ENCODE data around the gene FOXP1.

FOXP1 gene

GRCh38 chr3:71585887-71586809 lies 2.6 kb upstream of the FOXP1 start:
- peak; percentile 9 to 63 for DNase-seq

GRCh38 chr3:71585131-71585530 lies 1.6 kb upstream of the FOXP1 start:
- peak in 1 of 2 donors; percentile 6 for DNase-seq

GRCh38 chr3:71584394-71585011 lies 975 bp upstream of the FOXP1 start:
- DNase-seq: peak; percentile 13 to 33

- DNase-seq: peak; percentile 52 to 76
Observed at GRCh38 chr3:71582612-71583565, 639 bp downstream of the FOXP1 start.

GRCh38 chr3:71582036-71582611 lies 1.4 kb downstream of the FOXP1 start:
- DNase-seq: peak; percentile 24 to 74

- DNase-seq: peak; percentile 15 to 48
Observed at GRCh38 chr3:71581457-71582035, 2.0 kb downstream of the FOXP1 start.

- no peak for DNase-seq
Observed at GRCh38 chr3:71580636-71581456, 2.7 kb downstream of the FOXP1 start.

DNA sequence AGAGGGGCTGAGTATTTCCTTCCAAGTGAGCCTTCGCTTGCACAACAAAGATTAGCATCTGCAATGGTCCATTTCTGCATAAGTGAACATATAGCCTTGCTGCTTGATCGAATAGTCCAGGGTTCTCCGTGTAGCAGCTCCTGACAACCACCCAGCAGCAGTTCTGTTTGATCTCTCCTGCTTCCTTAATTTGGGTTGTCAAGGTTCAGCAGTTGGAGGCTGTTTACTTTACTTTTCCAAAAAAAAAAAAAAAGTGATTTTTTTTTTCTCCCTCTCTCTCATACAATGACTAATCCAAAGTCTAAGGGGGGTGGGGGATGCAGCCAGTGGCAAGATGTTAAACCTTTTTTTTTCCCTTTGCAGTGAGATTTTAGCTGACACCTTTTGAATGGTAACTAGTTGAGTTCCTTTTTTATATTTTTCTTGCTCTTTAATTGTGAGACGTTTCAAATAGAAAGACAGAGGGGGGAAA lies 3.6 kb downstream of the FOXP1 start:
- DNase-seq: no peak

DNA sequence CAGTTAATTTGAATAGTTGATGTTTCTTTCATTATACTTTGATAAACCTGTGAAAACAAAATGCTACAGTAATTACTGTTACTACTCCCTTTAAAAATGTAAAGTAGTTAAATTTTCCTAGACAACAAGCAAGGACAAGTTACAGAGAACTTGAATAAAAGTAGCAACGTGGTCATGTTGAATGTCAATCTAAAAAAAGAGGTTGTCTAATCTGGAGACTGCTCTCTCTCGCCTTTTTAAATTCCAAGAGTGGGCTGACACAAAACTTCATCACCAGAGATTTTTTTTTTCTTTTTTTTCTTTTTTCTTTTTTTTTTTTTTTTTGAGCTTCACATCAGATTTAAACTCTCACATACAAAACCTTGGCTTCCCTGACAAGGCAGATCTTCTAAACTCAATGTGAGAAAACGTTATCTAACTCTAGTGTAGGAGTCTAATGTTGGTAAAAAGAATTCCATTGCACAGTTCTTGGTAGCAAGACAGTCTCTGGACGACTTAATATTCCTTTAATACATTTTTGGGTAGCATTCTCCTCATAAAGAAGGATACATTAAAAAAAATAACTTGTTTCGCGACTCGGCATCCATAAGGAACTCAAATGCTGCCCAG lies 4.1 kb downstream of the FOXP1 start:
- no peak for DNase-seq

DNA sequence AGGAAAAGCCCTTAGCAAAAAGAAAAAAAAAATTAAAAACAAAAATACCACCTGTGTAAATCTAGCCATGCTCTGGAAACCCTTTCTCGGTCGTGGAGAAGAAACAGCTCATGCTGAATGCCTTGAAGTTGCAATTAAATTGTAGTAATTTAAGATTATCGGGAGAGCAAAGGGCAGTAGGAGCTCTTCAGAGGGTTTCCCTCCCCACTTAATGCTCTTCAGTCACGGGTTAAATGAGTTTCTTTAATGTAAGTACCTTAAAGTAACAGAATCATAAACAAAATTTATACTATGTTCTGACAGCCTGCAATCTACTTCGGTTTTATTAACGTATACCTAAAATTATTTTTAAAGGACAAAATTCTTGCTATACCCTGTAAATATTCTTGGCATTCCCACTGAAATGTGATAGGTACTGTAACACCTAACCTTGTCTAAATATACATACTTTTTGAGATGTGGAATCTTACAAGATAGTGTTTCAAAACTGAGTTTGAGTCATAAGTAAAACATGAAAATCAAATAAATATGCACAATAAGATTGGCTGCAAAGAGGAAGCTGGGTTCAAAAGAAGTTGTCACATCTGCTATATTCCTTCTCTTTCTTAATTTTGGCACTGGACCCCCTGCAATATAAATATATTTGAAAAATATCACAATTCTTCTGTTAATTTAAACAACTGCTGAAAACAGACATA lies 5.3 kb downstream of the FOXP1 start:
- DNase-seq: no peak

DNA sequence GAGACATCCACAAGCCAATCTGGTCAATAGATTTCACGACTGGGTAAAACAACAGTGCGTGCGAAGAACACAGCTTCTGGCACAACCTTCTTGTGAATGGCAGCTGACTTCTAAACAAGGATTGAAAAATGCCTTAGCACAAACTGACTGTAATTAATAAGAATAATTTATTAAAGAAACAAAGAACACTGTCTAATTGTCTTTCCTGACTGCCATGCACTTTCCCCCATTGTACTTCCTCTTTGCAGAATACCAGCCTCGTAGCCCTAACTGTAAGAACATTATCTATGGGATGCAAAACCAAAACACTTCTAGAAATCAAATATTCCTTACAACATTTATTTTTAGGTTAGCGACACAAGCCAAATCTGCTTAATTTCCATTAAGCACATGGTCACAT lies 6.5 kb downstream of the FOXP1 start:
- DNase-seq: no peak

DNA sequence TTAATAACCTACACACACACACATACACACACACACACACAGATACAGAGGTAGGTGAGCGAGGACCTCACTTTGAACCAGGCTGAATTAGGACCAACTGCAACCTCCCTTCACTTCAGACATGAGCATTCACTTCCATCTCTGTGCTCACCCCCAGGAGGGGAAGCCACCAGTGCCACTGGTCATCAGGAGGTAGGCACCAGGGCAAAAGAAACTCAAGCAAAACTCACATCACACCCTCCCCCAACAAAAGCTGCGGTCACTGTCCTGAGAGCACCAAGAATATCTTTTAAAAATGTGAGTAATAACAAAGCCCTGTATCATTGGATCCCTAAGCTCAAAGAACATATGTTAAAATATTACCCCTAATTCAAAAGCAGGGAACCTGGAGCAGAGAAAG lies 8.1 kb downstream of the FOXP1 start:
- DNase-seq: no peak

DNA sequence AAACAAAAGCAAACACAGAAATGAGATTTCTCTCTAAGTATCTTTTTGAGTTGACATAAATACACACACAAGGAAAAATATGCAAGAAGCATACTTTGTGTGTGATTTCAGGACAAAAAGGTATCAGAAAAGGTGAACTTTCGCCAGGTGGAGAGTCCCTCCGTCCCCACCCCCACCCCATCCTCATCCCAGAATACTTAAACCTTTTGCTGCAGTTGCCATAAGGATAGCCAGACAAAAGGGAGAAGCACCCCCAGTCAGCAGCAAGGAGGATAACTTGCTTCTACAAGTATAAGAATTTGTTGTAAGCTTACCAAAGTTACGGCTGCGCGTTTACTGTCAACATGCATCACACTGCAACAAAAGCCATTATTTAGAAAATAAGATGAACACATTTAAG lies 10.3 kb downstream of the FOXP1 start:
- no peak for DNase-seq

DNA sequence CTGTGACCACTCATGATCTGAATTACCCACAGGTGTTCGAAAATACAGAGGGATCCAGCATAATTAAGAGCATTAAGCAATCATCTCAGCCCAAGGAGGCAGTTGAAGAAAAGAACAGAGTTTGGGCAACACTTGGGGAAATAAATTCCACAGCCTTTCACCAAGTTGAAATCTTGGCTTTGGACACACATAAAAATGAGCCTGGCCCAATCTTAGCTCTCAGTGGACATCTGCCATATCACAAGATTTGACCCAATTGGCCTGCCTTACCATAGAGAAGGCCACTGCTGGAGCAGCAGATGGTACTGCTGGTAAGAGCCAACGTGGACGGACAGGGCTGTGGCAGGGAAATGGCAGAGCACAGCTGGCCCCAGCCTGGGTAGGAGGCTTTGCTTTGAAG lies 13.0 kb downstream of the FOXP1 start:
- no peak for DNase-seq

GRCh38 chr3:71568207-71568606 lies 15.3 kb downstream of the FOXP1 start:
- DNase-seq: peak in 1 of 2 donors; percentile 14

GRCh38 chr3:71566776-71567175 lies 16.8 kb downstream of the FOXP1 start:
- no peak for DNase-seq

DNA sequence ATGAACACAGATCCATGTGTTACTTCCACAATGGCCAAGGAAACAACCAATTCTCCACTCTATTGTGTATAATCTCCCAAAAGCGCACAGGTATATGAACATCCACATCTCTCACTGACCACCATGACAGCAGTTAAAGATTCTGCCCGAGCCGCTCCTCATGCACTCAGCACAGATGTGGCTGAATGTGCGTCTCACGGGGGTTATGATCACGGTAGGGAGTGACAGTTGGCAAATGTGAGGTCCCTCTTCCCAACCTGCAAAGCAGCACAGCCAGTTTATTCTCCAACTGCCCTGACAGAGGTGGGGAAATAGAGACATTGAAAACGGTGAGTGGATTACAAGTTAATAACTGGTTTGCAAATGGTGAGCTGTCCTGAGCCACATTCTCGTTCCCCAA lies 17.6 kb downstream of the FOXP1 start:
- no peak for DNase-seq

DNA sequence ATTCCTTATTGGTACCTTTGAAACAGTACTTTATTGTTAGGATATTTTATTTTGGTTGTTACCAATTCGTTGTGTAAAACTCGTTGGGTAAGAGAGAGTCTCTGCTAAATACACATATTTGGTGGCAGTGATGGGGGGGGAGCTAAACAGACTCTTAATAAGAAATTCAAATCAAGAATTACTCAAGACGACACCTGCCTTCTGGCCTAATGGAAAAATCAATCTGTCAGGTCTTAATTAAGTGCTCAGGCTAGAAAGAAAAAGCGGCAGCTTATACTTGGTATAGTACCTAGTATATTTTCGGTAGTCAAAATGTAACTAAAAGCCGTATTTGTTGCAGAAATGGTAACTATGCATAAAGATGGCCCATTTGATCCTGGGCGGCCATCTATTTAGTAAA lies 18.2 kb downstream of the FOXP1 start:
- no peak for DNase-seq

DNA sequence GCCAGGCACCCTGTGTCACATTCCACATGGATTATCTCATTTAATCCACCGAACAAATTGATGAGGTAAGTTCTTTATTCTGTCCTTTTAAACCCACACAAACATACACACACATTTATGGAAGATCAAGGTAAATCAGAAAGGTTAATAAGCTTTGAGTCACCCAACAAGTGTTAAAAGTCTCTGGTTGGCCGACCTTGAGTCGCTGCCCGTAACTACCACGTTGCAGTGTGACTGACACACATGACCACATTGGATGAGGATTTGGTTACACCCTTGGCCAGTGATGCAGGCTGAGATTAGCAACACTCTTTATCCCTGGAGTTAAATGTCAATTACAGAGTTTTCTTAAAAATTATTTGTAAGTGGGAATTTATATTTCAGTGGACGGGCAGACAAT lies 19.2 kb downstream of the FOXP1 start:
- DNase-seq: peak in 1 of 2 donors; percentile 12

GRCh38 chr3:71563827-71564226 lies 19.7 kb downstream of the FOXP1 start:
- peak in 1 of 2 donors; percentile 22 for DNase-seq

All from CD4-positive, alpha-beta T cell treated with Interleukin-1 beta for 1 hour (primary cell).